Stimulated activated CD8-positive, alpha-beta memory T cell treated with anti-CD3 and anti-CD28 coated beads, Interleukin-15, amount 100 ng/mL, for 1 hour (primary cell): ENCODE data around the gene ERCC8.

Experiments used
- DNase-seq: peaks from one replicate; pipeline ENCODE4 v3.0.0-alpha.2; 2020; ENCODE audit warnings: low read depth

ERCC8 gene

GRCh38 chr5:60833520-60833919 lies 111.3 kb downstream of the ERCC8 start:
- DNase-seq: no peak

DNA sequence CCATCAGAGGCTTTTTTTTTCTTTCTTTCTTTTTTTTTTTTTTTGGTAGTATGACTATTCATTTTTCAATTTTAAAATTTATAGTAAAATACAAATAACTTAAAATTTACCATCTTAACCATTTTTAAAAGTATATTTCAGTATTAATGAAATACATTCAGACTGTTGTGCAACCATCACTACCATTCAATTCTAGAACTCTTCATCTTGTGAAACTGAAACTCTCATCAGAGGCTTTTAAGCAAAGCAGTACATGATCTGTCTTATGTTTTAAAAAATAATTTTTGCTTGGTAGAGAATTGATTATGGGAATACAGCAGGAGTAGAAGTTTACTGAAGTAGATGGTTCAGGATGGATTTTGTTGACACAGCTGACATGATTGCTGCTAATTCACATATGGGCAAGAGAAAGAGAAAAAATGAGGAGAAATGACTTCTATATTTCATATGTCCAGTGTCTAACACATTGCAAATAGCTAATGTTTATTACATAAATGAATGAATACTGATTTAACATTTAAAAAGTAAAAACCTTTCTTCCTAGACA lies 114.2 kb downstream of the ERCC8 start:
- DNase-seq: no peak

- DNase-seq: no peak
Measured at GRCh38 chr5:60829490-60830266, 115.2 kb downstream of the ERCC8 start.

GRCh38 chr5:60827201-60827600 lies 117.7 kb downstream of the ERCC8 start:
- no peak for DNase-seq

GRCh38 chr5:60826653-60827052 lies 118.2 kb downstream of the ERCC8 start:
- no peak for DNase-seq
